H1 (cell line): ENCODE measurements around the gene HS6ST3. TPM values are rescaled to one million over a fixed set of nuclear protein-coding genes. Genes with fewer than 3 reads are reported as not detected.

ENCODE experiments used
- CTCF ChIA-PET: fragments of 300-600 bp; sonication (Branson Sonifier 250); formaldehyde crosslinking; loops from one replicate; lab custom pipeline; 2021; ENCODE audit not compliant: partially characterized antibody; lab: Charles Lee
- POLR2A ChIA-PET: fragments of 300-600 bp; sonication (Branson Sonifier 250); formaldehyde crosslinking; loops from one replicate; lab custom pipeline; 2021; ENCODE audit warnings: inconsistent platforms; ENCODE audit not compliant: partially characterized antibody; lab: Charles Lee
- DNase-seq, 2 experiments: peaks; one replicate each; pipeline versions ENCODE4 v3.0.0 to v3.0.0-alpha.2; 2010 to 2022; ENCODE audit warnings: low spot score in 2 of 2, low read depth in 1 of 2, mixed read lengths in 1 of 2
- FAIRE-seq: peaks from 2 replicates; lab custom pipeline; 2011; peaks lifted over from hg19 to GRCh38; lab: Jason Lieb, UNC
- H2AFZ ChIP-seq: 2 replicates; pipeline ENCODE4 v1.8.1; 2012; ENCODE audit warnings: low read length, inconsistent platforms
- H2AK5ac ChIP-seq: 2 replicates; pipeline ENCODE4 v1.6.1; 2013; ENCODE audit warnings: low read depth, low read length
- H2BK120ac ChIP-seq: replicated peaks from 2 replicates; pipeline ENCODE3; 2013; ENCODE audit warnings: low read depth, low read length, inconsistent platforms
- H2BK12ac ChIP-seq: 2 replicates; pipeline ENCODE4 v1.6.1; 2013; ENCODE audit warnings: low read depth, low read length
- H2BK15ac ChIP-seq: 2 replicates; pipeline ENCODE4 v1.6.1; 2013; ENCODE audit warnings: low read length
- H2BK20ac ChIP-seq: 2 replicates; pipeline ENCODE4 v1.6.1; 2013; ENCODE audit warnings: low read length
- H2BK5ac ChIP-seq: 2 replicates; pipeline ENCODE4 v1.6.1; 2013; ENCODE audit warnings: low read depth, low read length
- H3K14ac ChIP-seq: 2 replicates; pipeline ENCODE4 v1.6.1; 2013; ENCODE audit warnings: inconsistent platforms; ENCODE audit not compliant: insufficient read length
- H3K18ac ChIP-seq: 2 replicates; pipeline ENCODE4 v1.6.1; 2013; ENCODE audit warnings: low read length; ENCODE audit errors: extremely low read depth
- H3K23ac ChIP-seq: 2 replicates; pipeline ENCODE4 v1.6.1; 2013; ENCODE audit warnings: inconsistent platforms; ENCODE audit not compliant: insufficient read length
- H3K23me2 ChIP-seq: 2 replicates; pipeline ENCODE4 v1.6.1; 2013; ENCODE audit warnings: low read depth, low read length
- H3K27ac ChIP-seq: 2 replicates; pipeline ENCODE4 v1.6.1; 2011; ENCODE audit warnings: low read depth, low read length, inconsistent platforms
- H3K27me3 ChIP-seq, 4 experiments: replicated peaks in 1 of 4; 1 replicate in 1 of 4; 2 replicates in 3 of 4; pipeline versions ENCODE4 v1.6.1 to v1.8.1; 2011 to 2013; ENCODE audit warnings: low read length in 3 of 4, mild to moderate bottlenecking in 3 of 4, inconsistent platforms in 2 of 4, mixed read lengths in 2 of 4, moderate library complexity in 1 of 4; ENCODE audit not compliant: control insufficient read depth in 3 of 4, insufficient read depth in 3 of 4; ENCODE audit errors: extremely low read depth in 1 of 4
- H3K36me3 ChIP-seq, 4 experiments: 2 replicates each; pipeline versions ENCODE4 v1.6.1 to v1.8.1; 2011 to 2013; ENCODE audit warnings: mild to moderate bottlenecking in 4 of 4, low read length in 3 of 4, moderate library complexity in 2 of 4, control low read depth in 1 of 4, inconsistent platforms in 1 of 4; ENCODE audit not compliant: insufficient read depth in 4 of 4, control insufficient read depth in 2 of 4
- H3K4ac ChIP-seq: replicated peaks from 2 replicates; pipeline ENCODE3; 2013; ENCODE audit warnings: low read length, low read depth, mixed read lengths, inconsistent platforms; ENCODE audit not compliant: insufficient read length
- H3K4me1 ChIP-seq, 4 experiments: replicated peaks in 1 of 4; 1 replicate in 1 of 4; 2 replicates in 3 of 4; pipeline versions ENCODE4 v1.6.1 to v1.8.1; 2011 to 2013; ENCODE audit warnings: low read length in 3 of 4, inconsistent platforms in 2 of 4, mixed read lengths in 1 of 4; ENCODE audit not compliant: insufficient read depth in 4 of 4, control insufficient read depth in 3 of 4
- H3K4me2 ChIP-seq, 2 experiments: 2 replicates each; pipeline versions ENCODE4 v1.6.1 to v1.8.1; 2011 to 2013; ENCODE audit warnings: low read depth in 2 of 2, low read length in 2 of 2, control low read depth in 1 of 2, inconsistent platforms in 1 of 2, mild to moderate bottlenecking in 1 of 2; ENCODE audit not compliant: insufficient read depth in 1 of 2
- H3K4me3 ChIP-seq, 4 experiments: fragments of 200-600, 300-600 bp in 1 of 4; sonication (generic), shearing (Covaris generic), sonication (Bioruptor Twin) in 1 of 4; 2 replicates each; pipeline versions ENCODE4 v1.5.1 to v1.8.1; 2011 to 2016; ENCODE audit warnings: low read length in 4 of 4, low read depth in 3 of 4, control low read depth in 2 of 4, inconsistent platforms in 2 of 4, mild to moderate bottlenecking in 2 of 4, mixed read lengths in 1 of 4, moderate library complexity in 1 of 4; ENCODE audit not compliant: insufficient read depth in 2 of 4; ENCODE audit errors: extremely low read depth in 1 of 4
- H3K56ac ChIP-seq: replicated peaks from 2 replicates; pipeline ENCODE3; 2013; ENCODE audit warnings: low read depth, mild to moderate bottlenecking, mixed read lengths, low read length, inconsistent platforms; ENCODE audit not compliant: insufficient read length
- H3K79me1 ChIP-seq: 2 replicates; pipeline ENCODE4 v1.6.1; 2013; ENCODE audit warnings: low read depth, low read length, control low read depth
- H3K79me2 ChIP-seq, 2 experiments: 2 replicates each; pipeline versions ENCODE4 v1.6.1 to v1.8.1; 2012 to 2013; ENCODE audit warnings: low read length in 2 of 2, mild to moderate bottlenecking in 2 of 2, inconsistent platforms in 1 of 2; ENCODE audit not compliant: insufficient read depth in 2 of 2, control insufficient read depth in 1 of 2
- H3K9ac ChIP-seq, 4 experiments: replicated peaks in 1 of 4; 1 replicate in 1 of 4; 2 replicates in 3 of 4; pipeline versions ENCODE4 v1.6.1 to v1.8.1; 2011 to 2013; ENCODE audit warnings: low read depth in 3 of 4, low read length in 3 of 4, control low read depth in 2 of 4, mild to moderate bottlenecking in 2 of 4, moderate library complexity in 2 of 4, inconsistent platforms in 1 of 4; ENCODE audit errors: extremely low read depth in 1 of 4
- H3K9me3 ChIP-seq, 2 experiments: 2 replicates each; pipeline versions ENCODE4 v1.6.1 to v1.8.1; 2012 to 2013; ENCODE audit warnings: mild to moderate bottlenecking in 2 of 2, moderate library complexity in 2 of 2, control low read depth in 1 of 2, inconsistent platforms in 1 of 2, low read depth in 1 of 2, low read length in 1 of 2, mixed read lengths in 1 of 2; ENCODE audit not compliant: insufficient read depth in 2 of 2
- H4K20me1 ChIP-seq, 2 experiments: replicated peaks in 1 of 2; 2 replicates each; pipeline versions ENCODE3 to v1.8.1; 2011 to 2013; ENCODE audit warnings: inconsistent platforms in 2 of 2, low read length in 2 of 2, mild to moderate bottlenecking in 1 of 2; ENCODE audit not compliant: insufficient read depth in 2 of 2, control insufficient read depth in 1 of 2
- H4K5ac ChIP-seq: 2 replicates; pipeline ENCODE4 v1.6.1; 2013; ENCODE audit warnings: low read length, low read depth, mixed read lengths, inconsistent platforms; ENCODE audit not compliant: insufficient read length
- H4K8ac ChIP-seq: 2 replicates; pipeline ENCODE4 v1.8.0; 2013; ENCODE audit warnings: mild to moderate bottlenecking, moderate library complexity, low read length, inconsistent platforms; ENCODE audit not compliant: insufficient read depth; ENCODE audit errors: extremely low read depth
- H4K91ac ChIP-seq: replicated peaks from 2 replicates; pipeline ENCODE3; 2013; ENCODE audit warnings: low read length, mixed read lengths, inconsistent platforms; ENCODE audit not compliant: insufficient read length
- EZH2 ChIP-seq: fragments of 200-600 bp; sonication (generic); IDR thresholded peaks from 2 replicates; pipeline ENCODE4 v1.7.1; 2012; ENCODE audit warnings: low read depth, mild to moderate bottlenecking, moderate library complexity, low read length, inconsistent platforms; ENCODE audit not compliant: severe bottlenecking
- RXRA ChIP-seq: IDR thresholded peaks from 2 replicates; pipeline ENCODE4 v1.6.1; 2011; ENCODE audit warnings: low read depth, mild to moderate bottlenecking, low read length, moderate library complexity; ENCODE audit not compliant: insufficient read depth
- SP1 ChIP-seq: IDR thresholded peaks from 2 replicates; pipeline ENCODE4 v1.6.1; 2011; ENCODE audit warnings: low read depth, low read length
- SRF ChIP-seq: IDR thresholded peaks from 2 replicates; pipeline ENCODE4 v1.6.1; 2011; ENCODE audit warnings: mild to moderate bottlenecking, low read depth, low read length, moderate library complexity
- SUZ12 ChIP-seq: fragments of 200-600 bp; sonication (generic); IDR thresholded peaks from 2 replicates; pipeline ENCODE4 v1.6.1; 2012; ENCODE audit warnings: mild to moderate bottlenecking, inconsistent platforms, low read length, moderate library complexity, mixed read lengths
- TAF1 ChIP-seq: IDR thresholded peaks from 2 replicates; pipeline ENCODE4 v1.6.1; 2011; ENCODE audit warnings: mild to moderate bottlenecking, low read depth, low read length
- ZNF274 ChIP-seq: IDR thresholded peaks from 2 replicates; pipeline ENCODE4 v1.7.0; 2012; ENCODE audit warnings: low read length, borderline replicate concordance; ENCODE audit errors: extremely low read depth
- WGBS, 2 experiments: shearing (Covaris generic) in 1 of 2; methylation state at CpG; one replicate each; pipeline versions ENCODE4 v1.1.6 to v1.1.7; 2013 to 2015; ENCODE audit warnings: low lambda C conversion rate in 2 of 2, mixed read lengths in 2 of 2, inconsistent platforms in 1 of 2, low coverage in 1 of 2, missing lambda C conversion rate in 1 of 2; ENCODE audit not compliant: insufficient replicate concordance in 2 of 2, insufficient coverage in 1 of 2, insufficient read length in 1 of 2; ENCODE audit errors: extremely low coverage in 1 of 2, missing lambda C conversion rate in 1 of 2; 5-methylcytosine and 5-hydroxymethylcytosine counted together
- long read RNA-seq, 2 experiments: library from RNA in 1 of 2; library from capped mRNA in 1 of 2; stranded (forward); transcript quantifications; one replicate each; pipeline ENCODE4 v2.0.0, GENCODE V29; 2021; ENCODE audit warnings: inconsistent platforms in 1 of 2
- polyA minus RNA-seq, 3 experiments: library from RNA; depleted of rRNA, polyadenylated mRNA; stranded (reverse); fragments of >200 nt; gene quantifications; 1 replicate in 2 of 3; 2 replicates in 1 of 3; pipeline ENCODE4 v1.2.3, GENCODE V29; 2011
- polyA plus RNA-seq, 7 experiments: library from polyadenylated mRNA; depleted of rRNA in 3 of 7; stranded (reverse) in 5 of 7; unstranded in 2 of 7; fragments of >200 nt in 5 of 7; fragments of 200-250 nt in 2 of 7; gene quantifications; 1 replicate in 5 of 7; 2 replicates in 1 of 7; 4 replicates in 1 of 7; pipeline versions ENCODE4 v1.2.1 to v1.2.3, GENCODE V29; 2011 to 2013; ENCODE audit warnings: missing spikeins in 2 of 7, mixed read lengths in 2 of 7
- total RNA-seq: library from RNA; stranded (reverse); fragmentation: NEBNext Ultra II Directional; extraction: Animal tissue kit (Norgen Biotek cat#: 25700); gene quantifications from 2 replicates; pipeline ENCODE4 v1.2.1, GENCODE V29; 2021
- TF ChIP-seq, protein P1 (sequence below): IDR thresholded peaks from 2 replicates; pipeline ENCODE4 v1.6.1; 2012; ENCODE audit warnings: inconsistent platforms
- TF ChIP-seq, protein P2 (sequence below): IDR thresholded peaks from 2 replicates; pipeline ENCODE4 v1.6.1; 2011; ENCODE audit warnings: low read length, improper control_type of control experiment

HS6ST3 gene
- 1.2 TPM in 2 replicates for total RNA-seq
- 0.39 and 0.45 TPM in 2 replicates for polyA plus RNA-seq (2011; rRNA removed)
- 0.49 TPM for polyA plus RNA-seq (2011; cell fraction: cytosol; rRNA removed)
- 1.3 TPM for polyA plus RNA-seq (2011; cell fraction: nucleus; rRNA removed)
- 0.58 to 1.0 TPM (median 0.75 TPM) in 4 replicates for polyA plus RNA-seq (2012, experiment 1 of 2)
- polyA plus RNA-seq (2012, experiment 2 of 2): 0.05 TPM
- polyA plus RNA-seq (2013, experiment 1 of 2): 0.89 TPM
- 0.94 TPM for polyA plus RNA-seq (2013, experiment 2 of 2)
- polyA minus RNA-seq (2011; rRNA and poly(A)+ RNA removed): 2.0 and 2.5 TPM in 2 replicates
- 1.0 TPM for polyA minus RNA-seq (2011; cell fraction: cytosol; rRNA and poly(A)+ RNA removed)
- polyA minus RNA-seq (2011; cell fraction: nucleus; rRNA and poly(A)+ RNA removed): 3.1 TPM
- long read RNA-seq, experiment 1, full-length matches to known transcripts: 1 of 1 reads
- long read RNA-seq, experiment 1, partial matches to known transcripts: 0 of 1 reads
- long read RNA-seq, experiment 1, other reads (novel, unspliced or antisense): 0 of 1 reads
- long read RNA-seq, experiment 2: 0 reads

GRCh38 chr13:96089749-96090239 is at the start of gene HS6ST3:
Gene HS6ST3 (plus strand): TSS chr13:96090107.
- Histone ChIP-seq H3K27me3 (peaks cover 23 to 45% (median 32%) of the 10 kb centered on the region in 4 experiments), H3K4me2 (peak within 1 kb of the TSS; percentile 90 to 100), H3K14ac (no peak within 1 kb of the TSS), H3K23ac (no peak within 1 kb of the TSS), H3K4me1 (peaks cover 0 to 3% (median 1%) of the 10 kb centered on the region in 4 experiments; a peak in 3 of 7 replicates), H3K18ac (no peak within 1 kb of the TSS), H2AFZ (peak within 1 kb of the TSS; percentile 76; the same call in 1 of the 2 replicates), H3K4ac (no peak within 1 kb of the TSS), H2BK12ac (no peak within 1 kb of the TSS; the same call in 1 of the 2 replicates), H4K5ac (no peak within 1 kb of the TSS), H2BK20ac (no peak within 1 kb of the TSS), H4K8ac (no peak within 1 kb of the TSS), H2BK15ac (no peak within 1 kb of the TSS), H3K9ac (peak within 1 kb of the TSS in 1 of 4 experiments; percentile 61; a peak in 1 of 7 replicates), H3K79me1 (no peaks in the 10 kb centered on the region), H3K27ac (no peak within 1 kb of the TSS), H2BK120ac (no peak within 1 kb of the TSS), H4K91ac (no peak within 1 kb of the TSS), H3K79me2 (no peaks in the 10 kb centered on the region), H3K4me3 (peak within 1 kb of the TSS; percentile 58 to 70 (median 63)), H3K56ac (no peak within 1 kb of the TSS), H3K23me2 (peaks cover 16% of the 10 kb centered on the region), H3K36me3 (no peaks in the 10 kb centered on the region), H2AK5ac (no peak within 1 kb of the TSS), H3K9me3 (no peaks in the 10 kb centered on the region), H2BK5ac (no peak within 1 kb of the TSS), H4K20me1 (peaks cover 0 to 3% of the 10 kb centered on the region in 2 experiments)
- WGBS, 2 experiments: 2% methylated on average over 21 of the region's 35 CpGs; no CpG with 5 or more reads in 1 of the 2 experiments
- FAIRE-seq: no peak
- DNase-seq: peak in 1 of 2 experiments; percentile 38
- ChIA-PET POLR2A (interaction anchor here (0.6 to 1.2 kb wide), 2 partner anchors 10 to 31 kb away, joined by 3 to 5 read pairs; no protein-coding TSS in a partner anchor), CTCF (no interaction called here)
- TF ChIP-seq, protein P1, sequence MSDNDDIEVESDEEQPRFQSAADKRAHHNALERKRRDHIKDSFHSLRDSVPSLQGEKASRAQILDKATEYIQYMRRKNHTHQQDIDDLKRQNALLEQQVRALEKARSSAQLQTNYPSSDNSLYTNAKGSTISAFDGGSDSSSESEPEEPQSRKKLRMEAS: no peak
- TF ChIP-seq SRF: no peak
- no peak for TF ChIP-seq ZNF274
- TF ChIP-seq TAF1: 0 out of 2 replicates have a peak, but pooled peaks have one; percentile 11
- TF ChIP-seq, protein P2, sequence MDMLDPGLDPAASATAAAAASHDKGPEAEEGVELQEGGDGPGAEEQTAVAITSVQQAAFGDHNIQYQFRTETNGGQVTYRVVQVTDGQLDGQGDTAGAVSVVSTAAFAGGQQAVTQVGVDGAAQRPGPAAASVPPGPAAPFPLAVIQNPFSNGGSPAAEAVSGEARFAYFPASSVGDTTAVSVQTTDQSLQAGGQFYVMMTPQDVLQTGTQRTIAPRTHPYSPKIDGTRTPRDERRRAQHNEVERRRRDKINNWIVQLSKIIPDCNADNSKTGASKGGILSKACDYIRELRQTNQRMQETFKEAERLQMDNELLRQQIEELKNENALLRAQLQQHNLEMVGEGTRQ: no peak
- TF ChIP-seq EZH2: peak; percentile 68
- no peak for TF ChIP-seq SP1
- no peak for TF ChIP-seq RXRA
- peak; percentile 36; the same call in 1 of the 2 replicates for TF ChIP-seq SUZ12
